SH-SY5Y (cell line): Measurements from ENCODE around the gene C7orf57.

Experiments used
- GATA2 ChIP-seq: IDR thresholded peaks from 2 replicates; pipeline ENCODE4 v1.6.1; 2011; ENCODE audit warnings: mild to moderate bottlenecking, low read depth, low read length
- GATA3 ChIP-seq: IDR thresholded peaks from 2 replicates; pipeline ENCODE4 v1.6.1; 2011; ENCODE audit warnings: low read depth, mild to moderate bottlenecking, low read length, moderate library complexity

Gene C7orf57

DNA sequence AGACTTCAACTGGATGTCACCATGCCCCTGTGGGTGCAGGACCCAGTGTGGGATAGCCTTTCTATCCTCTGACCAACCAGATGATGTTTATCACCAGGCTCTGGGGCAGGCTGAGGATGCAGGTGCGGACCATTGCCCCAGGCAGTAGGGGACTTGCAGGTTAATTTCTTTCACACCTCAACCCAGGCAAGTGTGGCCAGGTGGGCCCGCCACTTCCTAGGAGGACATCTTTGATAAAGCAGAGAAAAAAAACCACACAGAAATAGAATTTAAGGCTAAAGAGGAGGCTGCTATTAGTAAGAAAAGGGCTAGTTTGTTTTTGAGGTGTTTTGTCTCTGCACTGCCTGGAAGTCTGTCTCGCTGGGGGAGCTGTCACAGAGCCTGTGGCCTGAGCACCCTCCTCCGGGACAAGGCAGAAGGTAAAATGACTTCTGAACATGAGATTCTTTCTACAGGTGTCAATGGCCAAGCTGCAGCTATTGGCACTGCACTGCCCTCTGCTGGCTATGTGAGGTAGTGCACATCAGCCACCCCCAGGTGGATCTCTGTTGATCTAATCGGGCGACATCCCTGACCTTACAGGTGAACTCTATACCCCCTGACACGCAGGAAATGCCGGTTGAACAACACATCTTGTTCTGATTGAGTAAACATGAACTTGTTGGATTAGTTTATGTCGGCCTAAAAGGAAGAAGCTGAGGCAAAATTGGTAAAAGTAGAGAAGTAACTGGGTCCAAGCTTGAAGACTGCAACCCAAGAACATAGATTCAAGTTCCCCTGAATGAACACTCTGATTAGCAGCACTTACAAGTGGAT is 74.7 kb downstream of the C7orf57 start:
- peak; percentile 68 for TF ChIP-seq GATA2
- no peak for TF ChIP-seq GATA3

DNA sequence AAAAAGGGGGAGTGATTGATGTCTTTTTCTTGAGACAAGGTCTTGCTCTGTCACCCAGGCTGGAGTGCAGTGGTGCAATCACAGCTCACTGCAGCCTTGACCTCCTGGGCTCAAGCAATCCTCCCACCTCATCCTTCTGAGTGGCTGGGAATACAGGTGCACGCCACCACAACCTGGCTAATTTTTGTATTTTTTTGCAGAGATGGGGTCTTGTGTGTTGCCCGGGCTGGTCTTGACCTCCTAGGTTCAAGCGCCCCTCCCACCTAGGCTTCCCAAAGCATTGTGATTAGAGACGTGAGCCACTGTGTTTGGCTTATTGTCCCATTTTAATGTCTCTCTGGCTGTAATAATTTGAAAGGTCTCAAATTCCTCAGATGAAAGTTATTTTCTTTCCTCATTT is 75.5 kb downstream of the C7orf57 start:
- TF ChIP-seq GATA2 (no peak), GATA3 (no peak)
